Stomach smooth muscle (tissue), 2 donors: ENCODE results near the gene MMD.
"Not testable (repeated sequence)": the region's sequence is repeated elsewhere in the genome, so short reads cannot be mapped to it uniquely, and the experiment has no call there.

ENCODE experiments used
- H3K27ac ChIP-seq: one replicate; pipeline ENCODE4 v1.7.0; 2013; ENCODE audit warnings: mild to moderate bottlenecking, low read length, inconsistent platforms
- H3K27me3 ChIP-seq, 2 donors: one replicate each; pipeline ENCODE4 v1.7.0; 2013; ENCODE audit warnings: low read length in 2 of 2; ENCODE audit not compliant: insufficient read depth in 2 of 2, control insufficient read depth in 1 of 2
- H3K36me3 ChIP-seq, 2 donors: one replicate each; pipeline ENCODE4 v1.7.0; 2013; ENCODE audit warnings: low read length in 2 of 2; ENCODE audit not compliant: control insufficient read depth in 2 of 2, insufficient read depth in 2 of 2
- H3K4me1 ChIP-seq: one replicate; pipeline ENCODE4 v1.7.0; 2013; ENCODE audit warnings: low read length; ENCODE audit not compliant: control insufficient read depth, insufficient read depth
- H3K4me3 ChIP-seq, 2 donors: one replicate each; pipeline ENCODE4 v1.7.0; 2013; ENCODE audit warnings: low read length in 2 of 2
- H3K9ac ChIP-seq, 2 donors: one replicate each; pipeline ENCODE4 v1.7.0; 2013; ENCODE audit warnings: low read length in 2 of 2, mild to moderate bottlenecking in 1 of 2
- H3K9me3 ChIP-seq, 2 donors: one replicate each; pipeline ENCODE4 v1.7.0; 2013; ENCODE audit warnings: low read length in 2 of 2; ENCODE audit not compliant: control insufficient read depth in 2 of 2
- donor health status: healthy.
- donor health status: Pancreatic carcinoma.

The MMD gene

GRCh38 chr17:55453839-55454557, 32.4 kb upstream of the MMD start:
- Histone ChIP-seq H3K9ac (no peak overlapping the region), H3K9me3 (no peaks in the 10 kb centered on the region), H3K4me1 (peaks cover 31% of the 10 kb centered on the region), H3K27ac (no peak overlapping the region), H3K4me3 (no peak overlapping the region), H3K36me3 (no peaks in the 10 kb centered on the region), H3K27me3 (no peaks in the 10 kb centered on the region)

GRCh38 chr17:55452139-55452790, 30.6 kb upstream of the MMD start:
- H3K4me1 ChIP-seq, result peaks cover 31% of the 10 kb centered on the region
- H3K27ac ChIP-seq, result peak overlapping the region; percentile 75
- H3K36me3 ChIP-seq, result no peaks in the 10 kb centered on the region
- H3K4me3 ChIP-seq, result no peak overlapping the region
- H3K27me3 ChIP-seq, result no peaks in the 10 kb centered on the region
- H3K9me3 ChIP-seq, result no peaks in the 10 kb centered on the region
- H3K9ac ChIP-seq, result peak overlapping the region; percentile 2 to 48

GRCh38 chr17:55451758-55452138, 30.1 kb upstream of the MMD start:
- Histone ChIP-seq H3K4me1 (peaks cover 31% of the 10 kb centered on the region), H3K36me3 (no peaks in the 10 kb centered on the region), H3K27ac (peak overlapping the region; percentile 75), H3K27me3 (no peaks in the 10 kb centered on the region), H3K9me3 (no peaks in the 10 kb centered on the region), H3K9ac (peak overlapping the region in 1 of 2 donors; percentile 48), H3K4me3 (no peak overlapping the region)

- no peaks in the 10 kb centered on the region for H3K36me3 ChIP-seq
- peak overlapping the region; percentile 75 for H3K27ac ChIP-seq
- no peak overlapping the region for H3K9ac ChIP-seq
- no peak overlapping the region for H3K4me3 ChIP-seq
- H3K4me1 ChIP-seq, result peaks cover 31% of the 10 kb centered on the region
- no peaks in the 10 kb centered on the region for H3K9me3 ChIP-seq
- H3K27me3 ChIP-seq, result no peaks in the 10 kb centered on the region
These were observed 29.6 kb upstream of the MMD start for GRCh38 chr17:55451203-55451641.

- H3K9me3 ChIP-seq, result no peaks in the 10 kb centered on the region
- peaks cover 30% of the 10 kb centered on the region for H3K4me1 ChIP-seq
- H3K27ac ChIP-seq, result peak overlapping the region; percentile 26
- H3K4me3 ChIP-seq, result no peak overlapping the region
- no peaks in the 10 kb centered on the region for H3K27me3 ChIP-seq
- no peaks in the 10 kb centered on the region for H3K36me3 ChIP-seq
- H3K9ac ChIP-seq, result no peak overlapping the region
These were observed 28.7 kb upstream of the MMD start for GRCh38 chr17:55450232-55450825.

- Histone ChIP-seq H3K27ac (no peak overlapping the region), H3K9me3 (no peaks in the 10 kb centered on the region), H3K36me3 (no peaks in the 10 kb centered on the region), H3K4me3 (no peak overlapping the region), H3K9ac (no peak overlapping the region), H3K27me3 (no peaks in the 10 kb centered on the region), H3K4me1 (peaks cover 39% of the 10 kb centered on the region)
These were observed 27.0 kb upstream of the MMD start for GRCh38 chr17:55448681-55449080.

- Histone ChIP-seq H3K9ac (peak overlapping the region in 1 of 2 donors; percentile 25), H3K36me3 (no peaks in the 10 kb centered on the region), H3K27ac (no peak overlapping the region), H3K27me3 (no peaks in the 10 kb centered on the region), H3K9me3 (no peaks in the 10 kb centered on the region), H3K4me1 (peaks cover 41% of the 10 kb centered on the region), H3K4me3 (no peak overlapping the region)
These were observed 25.1 kb upstream of the MMD start for GRCh38 chr17:55446581-55447205.

- peaks cover 42% of the 10 kb centered on the region for H3K4me1 ChIP-seq
- H3K36me3 ChIP-seq, H3K27me3 ChIP-seq, H3K4me3 ChIP-seq, H3K27ac ChIP-seq, H3K9me3 ChIP-seq: not testable (repeated sequence)
- peak overlapping the region in 1 of 2 donors; percentile 25 for H3K9ac ChIP-seq
These were observed 24.4 kb upstream of the MMD start for GRCh38 chr17:55446004-55446403.

GRCh38 chr17:55444471-55445441, 23.1 kb upstream of the MMD start:
- H3K4me3 ChIP-seq, result peak overlapping the region in 1 of 2 donors; percentile 22

GRCh38 chr17:55443904-55444303, 22.3 kb upstream of the MMD start:
- Histone ChIP-seq H3K4me1 (peaks cover 41% of the 10 kb centered on the region), H3K9ac (peak overlapping the region in 1 of 2 donors; percentile 18), H3K4me3 (no peak overlapping the region), H3K36me3 (no peaks in the 10 kb centered on the region), H3K27me3 (no peaks in the 10 kb centered on the region), H3K27ac (peak overlapping the region; percentile 95), H3K9me3 (no peaks in the 10 kb centered on the region)

More at GRCh38 chr17:55444471-55445441, 23.1 kb upstream of the MMD start:
- no peaks in the 10 kb centered on the region for H3K36me3 ChIP-seq
- H3K27ac ChIP-seq, result peak overlapping the region; percentile 95
- no peaks in the 10 kb centered on the region for H3K27me3 ChIP-seq
- H3K9me3 ChIP-seq, result no peaks in the 10 kb centered on the region
- H3K4me1 ChIP-seq, result peaks cover 41% of the 10 kb centered on the region
- H3K9ac ChIP-seq, result peak overlapping the region; percentile 29 to 36
